ENCODE measurements around the gene PACRG. TPM values are rescaled to one million over a fixed set of nuclear protein-coding genes. Genes with fewer than 3 reads are reported as not detected.

Gene PACRG
- total and polyA plus RNA-seq, 2 of the 13 experiments (the other 11 are each of a cell fraction or from before 2014, with no cell fraction given) = 0.13 TPM; not detected in 1

- in situ Hi-C loops (cut with HindIII; ENCODE audit: extremely low pct_ligation_motif_present, low pct_unique_long_range_greater_than_20kb) = no loop called here
- Histone ChIP-seq H3K27me3 (ENCODE audit: control insufficient read depth in 1 of 2, insufficient read depth in 2 of 2, low read length in 2 of 2) (peaks cover 0 to 14% of the 10 kb centered on the region in 2 experiments; a peak in 3 of 5 replicates), H3K9ac (ENCODE audit: insufficient read depth, low read depth, low read length) (no peak overlapping the region), H3K79me2 (ENCODE audit: insufficient read depth, low read length) (no peaks in the 10 kb centered on the region), H3K4me2 (ENCODE audit: low read depth, low read length) (no peak overlapping the region), H3K4me1 (ENCODE audit: insufficient read depth, low read length) (no peaks in the 10 kb centered on the region), H3K36me3 (replicated peaks in 1 of 2; ENCODE audit: control insufficient read depth in 1 of 2, insufficient read depth in 2 of 2, low read length in 2 of 2) (no peaks in the 10 kb centered on the region), H3K27ac (ENCODE audit: extremely low read length, insufficient read depth, low read length) (no peak overlapping the region), H3K4me3 (replicated peaks in 1 of 3; ENCODE audit: insufficient read depth in 1 of 3, low read depth in 2 of 3, low read length in 3 of 3) (no peak overlapping the region), H3K9me3 (ENCODE audit: low read length) (no peaks in the 10 kb centered on the region), H4K20me1 (ENCODE audit: insufficient read depth, low read length) (no peaks in the 10 kb centered on the region), H2AFZ (ENCODE audit: low read length) (no peak overlapping the region)
- FAIRE-seq (no peak), DNase-seq (ENCODE audit: low spot score) (no peak), ATAC-seq (no peak)
- CTCF ChIA-PET (ENCODE audit: low intra/inter-chr PET ratio, low total read pairs) = no interaction called here
- POLR2A ChIA-PET = no interaction called here
- intact Hi-C loops (cut with micrococcal nuclease; ENCODE audit: unreplicated experiment) = no loop called here
- TF ChIP-seq ZNF569 (CRISPR knock-in tag; IDR thresholded peaks at IDR 0.05; ENCODE audit: borderline replicate concordance) = no peak
- TF ChIP-seq ZNF383 (CRISPR knock-in tag; IDR thresholded peaks at IDR 0.05; ENCODE audit: borderline replicate concordance) = no peak
- no peak for TF ChIP-seq CEBPG (CRISPR knock-in tag; IDR thresholded peaks at IDR 0.05)
- TF ChIP-seq ZNF83 (CRISPR knock-in tag; IDR thresholded peaks at IDR 0.05; ENCODE audit: borderline replicate concordance) = no peak
- TF ChIP-seq ZSCAN5A (CRISPR knock-in tag; IDR thresholded peaks at IDR 0.05; ENCODE audit: borderline replicate concordance) = no peak
- no peak for TF ChIP-seq ZNF10 (CRISPR knock-in tag; IDR thresholded peaks at IDR 0.05; ENCODE audit: borderline replicate concordance, low read depth)
- 20% methylated on average over 6 of the region's 6 CpGs for WGBS (ENCODE audit: low lambda C conversion rate)
- BruUV-seq (replicated peaks) = no TSS peak
Measured at GRCh38 chr6:163293286-163293685, 565.5 kb downstream of the PACRG start.

GRCh38 chr6:163294734-163295133, 567.0 kb downstream of the PACRG start:
- intact Hi-C loops (cut with micrococcal nuclease; ENCODE audit: unreplicated experiment) (no loop called here), in situ Hi-C loops (cut with HindIII; ENCODE audit: extremely low pct_ligation_motif_present, low pct_unique_long_range_greater_than_20kb) (no loop called here)
- DNase-seq (ENCODE audit: low spot score) (no peak), ATAC-seq (no peak), FAIRE-seq (no peak)
- Histone ChIP-seq H3K9ac (ENCODE audit: insufficient read depth, low read depth, low read length) (no peak overlapping the region), H2AFZ (ENCODE audit: low read length) (no peak overlapping the region), H3K36me3 (replicated peaks in 1 of 2; ENCODE audit: control insufficient read depth in 1 of 2, insufficient read depth in 2 of 2, low read length in 2 of 2) (no peaks in the 10 kb centered on the region), H4K20me1 (ENCODE audit: insufficient read depth, low read length) (no peaks in the 10 kb centered on the region), H3K27ac (ENCODE audit: extremely low read length, insufficient read depth, low read length) (no peak overlapping the region), H3K9me3 (ENCODE audit: low read length) (no peaks in the 10 kb centered on the region), H3K4me1 (ENCODE audit: insufficient read depth, low read length) (no peaks in the 10 kb centered on the region), H3K4me2 (ENCODE audit: low read depth, low read length) (no peak overlapping the region), H3K79me2 (ENCODE audit: insufficient read depth, low read length) (no peaks in the 10 kb centered on the region), H3K4me3 (replicated peaks in 1 of 3; ENCODE audit: insufficient read depth in 1 of 3, low read depth in 2 of 3, low read length in 3 of 3) (no peak overlapping the region), H3K27me3 (ENCODE audit: control insufficient read depth in 1 of 2, insufficient read depth in 2 of 2, low read length in 2 of 2) (peaks cover 0 to 19% of the 10 kb centered on the region in 2 experiments; a peak in 3 of 5 replicates)
- CTCF ChIA-PET (ENCODE audit: low intra/inter-chr PET ratio, low total read pairs) = no interaction called here
- no TSS peak for BruUV-seq (replicated peaks)
- POLR2A ChIA-PET = no interaction called here
- no peak for TF ChIP-seq NFKBIZ (CRISPR knock-in tag; IDR thresholded peaks at IDR 0.05)
- TF ChIP-seq NCOR1 (IDR thresholded peaks at IDR 0.05; ENCODE audit: borderline replicate concordance, low read length) = no peak
- no peak for TF ChIP-seq ZNF512B (CRISPR knock-in tag; IDR thresholded peaks at IDR 0.05; ENCODE audit: borderline replicate concordance)
- no peak for TF ChIP-seq KLF15 (CRISPR knock-in tag; IDR thresholded peaks at IDR 0.05; ENCODE audit: borderline replicate concordance)
- no peak for TF ChIP-seq ZBED4 (CRISPR knock-in tag; IDR thresholded peaks at IDR 0.05; ENCODE audit: borderline replicate concordance)
